Measurements from ENCODE around the gene NUDT21. TPM values are rescaled to one million over a fixed set of nuclear protein-coding genes. Genes with fewer than 3 reads are reported as not detected.
"Not testable (repeated sequence)": the region's sequence is repeated elsewhere in the genome, so short reads cannot be mapped to it uniquely, and the experiment has no call there.

NUDT21 gene
- total RNA-seq, 1 experiment from 2014 or later, result 172 TPM

GRCh38 chr16:56380778-56381485 is 70.2 kb downstream of the NUDT21 start:
- not testable (repeated sequence) for DNase-seq (ENCODE audit: low read depth)

Other genes starting within 250 kb of the NUDT21 start
- 128 and 196 TPM in 2 replicates for gene AMFR, start 25.8 kb downstream of the NUDT21 start, total RNA-seq (2014; rRNA removed; shearing (Covaris generic))
- gene OGFOD1, start 222 bp upstream of the NUDT21 start, total RNA-seq (2014; rRNA removed; shearing (Covaris generic)), result 103 and 105 TPM in 2 replicates
- 60.4 and 62.6 TPM in 2 replicates for gene BBS2, start 68.7 kb upstream of the NUDT21 start, total RNA-seq (2014; rRNA removed; shearing (Covaris generic))
- gene MT4, start 113.7 kb upstream of the NUDT21 start, total RNA-seq (2014; rRNA removed; shearing (Covaris generic)), result not detected in 2 replicates
- gene MT3, start 138.2 kb upstream of the NUDT21 start, total RNA-seq (2014; rRNA removed; shearing (Covaris generic)), result not detected in 2 replicates
- 521 and 535 TPM in 2 replicates for gene MT2A, start 157.3 kb upstream of the NUDT21 start, total RNA-seq (2014; rRNA removed; shearing (Covaris generic))
- 89.2 and 89.4 TPM in 2 replicates for gene MT1E, start 174.4 kb upstream of the NUDT21 start, total RNA-seq (2014; rRNA removed; shearing (Covaris generic))
- gene MT1M, start 181.3 kb upstream of the NUDT21 start, total RNA-seq (2014; rRNA removed; shearing (Covaris generic)), result 0.22 and 1.4 TPM in 2 replicates
- gene MT1A, start 187.3 kb upstream of the NUDT21 start, total RNA-seq (2014; rRNA removed; shearing (Covaris generic)), result 9.6 TPM in 1 of 2 replicates, not detected in the other
- gene MT1B, start 200.6 kb upstream of the NUDT21 start, total RNA-seq (2014; rRNA removed; shearing (Covaris generic)), result not detected in 2 replicates
- 12.8 and 13.0 TPM in 2 replicates for gene MT1F, start 206.6 kb upstream of the NUDT21 start, total RNA-seq (2014; rRNA removed; shearing (Covaris generic))
- gene MT1G, start 216.7 kb upstream of the NUDT21 start, total RNA-seq (2014; rRNA removed; shearing (Covaris generic)), result 2.9 and 6.1 TPM in 2 replicates
- not detected in 2 replicates for gene MT1H, start 218.5 kb upstream of the NUDT21 start, total RNA-seq (2014; rRNA removed; shearing (Covaris generic))
- 200 and 232 TPM in 2 replicates for gene MT1X, start 231.1 kb upstream of the NUDT21 start, total RNA-seq (2014; rRNA removed; shearing (Covaris generic))